K562 (cell line): ENCODE data around the gene GP2.

Experiments
- HDAC2 ChIP-seq: fragments of 450-650 bp; IDR thresholded peaks from 2 replicates; pipeline ENCODE4 v1.6.1; 2016; ENCODE audit warnings: mild to moderate bottlenecking
- HMG20A ChIP-seq: fragments of 450-650 bp; formaldehyde crosslinking; conservative IDR thresholded peaks from 2 replicates; pipeline ENCODE4 v1.4.0; 2020; ENCODE audit warnings: mild to moderate bottlenecking, mixed read lengths
- IRF2 ChIP-seq: sonication (generic); formaldehyde crosslinking; IDR thresholded peaks from 2 replicates; pipeline ENCODE4 v1.8.1; 2022; ENCODE audit warnings: mild to moderate bottlenecking, missing genetic modification reagents
- MXI1 ChIP-seq: IDR thresholded peaks from 2 replicates; pipeline ENCODE4 v1.6.1; 2011; ENCODE audit warnings: low read depth, mild to moderate bottlenecking, improper control_type of control experiment, low read length
- ZNF232 ChIP-seq: sonication (generic); formaldehyde crosslinking; IDR thresholded peaks from 2 replicates; pipeline ENCODE4 v1.8.0; 2022; ENCODE audit warnings: mild to moderate bottlenecking, missing genetic modification reagents
- ZZZ3 ChIP-seq: fragments of 450-650 bp; IDR thresholded peaks from 2 replicates; pipeline ENCODE4 v1.6.1; 2016; ENCODE audit warnings: antibody characterized with exemption, mild to moderate bottlenecking, moderate library complexity
- TF ChIP-seq, protein P1 (sequence below): sonication (generic); formaldehyde crosslinking; IDR thresholded peaks from 2 replicates; pipeline ENCODE4 v1.9.0; 2022; ENCODE audit warnings: mild to moderate bottlenecking, missing genetic modification reagents

- TF ChIP-seq IRF2 (CRISPR knock-in tag) (no peak), MXI1 (no peak), ZNF232 (CRISPR knock-in tag) (no peak), HMG20A (CRISPR knock-in tag) (no peak), ZZZ3 (no peak), HDAC2 (no peak)
- TF ChIP-seq, protein P1, sequence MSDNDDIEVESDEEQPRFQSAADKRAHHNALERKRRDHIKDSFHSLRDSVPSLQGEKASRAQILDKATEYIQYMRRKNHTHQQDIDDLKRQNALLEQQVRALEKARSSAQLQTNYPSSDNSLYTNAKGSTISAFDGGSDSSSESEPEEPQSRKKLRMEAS (CRISPR knock-in tag), result no peak
Observed at GRCh38 chr16:20347666-20348364, 20.5 kb upstream of the GP2 start.
